IMR-90 (cell line): ENCODE measurements around the gene PALLD. TPM values are rescaled to one million over a fixed set of nuclear protein-coding genes. Genes with fewer than 3 reads are reported as not detected.
A peak's percentile ranks its signal among the peaks of the same experiment; 100 is the strongest.

Source experiments
- ATAC-seq: fragments of 200-7000 bp; cut with Tn5 transposase; 2 replicates; pipeline ENCODE4 v1.9.1; 2020; ENCODE audit warnings: low read depth, mild to moderate bottlenecking, moderate library complexity
- BruUV-seq: library from RNA; stranded (reverse); fragments of 400-500 nt; replicated peaks from 2 replicates; lab custom pipeline; 2021; lab: Mats Ljungman, UMichigan
- CTCF ChIA-PET: fragments of 300-600 bp; formaldehyde crosslinking; extraction: SDS; loops from one replicate; lab custom pipeline; 2021; ENCODE audit warnings: antibody characterized with exemption; lab: Yijun Ruan, JAX
- POLR2A ChIA-PET: fragments of 300-600 bp; sonication (Branson Sonifier 250); formaldehyde crosslinking; loops from one replicate; lab custom pipeline; 2022; ENCODE audit warnings: antibody characterized with exemption; ENCODE audit not compliant: unreplicated experiment; lab: Charles Lee
- DNase-seq: peaks from one replicate; pipeline ENCODE4 v3.0.0; 2013
- H2AFZ ChIP-seq: replicated peaks from 2 replicates; pipeline ENCODE3; 2013; ENCODE audit warnings: low read length, mild to moderate bottlenecking; ENCODE audit not compliant: poor library complexity
- H2AK5ac ChIP-seq: 2 replicates; pipeline ENCODE4 v1.6.1; 2013; ENCODE audit warnings: low read depth, low read length, inconsistent platforms
- H2AK9ac ChIP-seq: replicated peaks from 2 replicates; pipeline ENCODE3; 2013; ENCODE audit warnings: mild to moderate bottlenecking, low read depth, low read length, moderate library complexity; ENCODE audit not compliant: poor library complexity
- H2BK120ac ChIP-seq: 2 replicates; pipeline ENCODE4 v1.6.1; 2013; ENCODE audit warnings: low read depth, low read length, inconsistent platforms
- H2BK15ac ChIP-seq: 3 replicates; pipeline ENCODE4 v1.6.1; 2013; ENCODE audit warnings: low read depth, low read length, inconsistent platforms
- H2BK20ac ChIP-seq: 2 replicates; pipeline ENCODE4 v1.6.1; 2013; ENCODE audit warnings: low read depth, mild to moderate bottlenecking, inconsistent platforms, low read length, moderate library complexity
- H2BK5ac ChIP-seq: 2 replicates; pipeline ENCODE4 v1.6.1; 2013; ENCODE audit warnings: mild to moderate bottlenecking, low read depth, low read length, inconsistent platforms; ENCODE audit not compliant: poor library complexity, severe bottlenecking
- H3K14ac ChIP-seq: replicated peaks from 2 replicates; pipeline ENCODE4 v1.6.1; 2013; ENCODE audit warnings: low read depth, low read length, inconsistent platforms
- H3K18ac ChIP-seq: 2 replicates; pipeline ENCODE4 v1.6.1; 2013; ENCODE audit warnings: low read depth, low read length, control low read depth
- H3K23ac ChIP-seq: 2 replicates; pipeline ENCODE4 v1.6.1; 2013; ENCODE audit warnings: low read depth, low read length, inconsistent platforms
- H3K27ac ChIP-seq: 2 replicates; pipeline ENCODE4 v1.5.1; 2013; ENCODE audit warnings: mild to moderate bottlenecking, control low read depth, low read length; ENCODE audit not compliant: insufficient read depth
- H3K27me3 ChIP-seq: 2 replicates; pipeline ENCODE4 v1.6.1; 2013; ENCODE audit warnings: low read length; ENCODE audit not compliant: control insufficient read depth, insufficient read depth
- H3K36me3 ChIP-seq: 2 replicates; pipeline ENCODE4 v1.6.1; 2013; ENCODE audit warnings: low read length, mixed read lengths; ENCODE audit not compliant: control insufficient read depth, insufficient read depth
- H3K4ac ChIP-seq: 2 replicates; pipeline ENCODE4 v1.6.1; 2013; ENCODE audit warnings: low read depth, low read length, inconsistent platforms
- H3K4me1 ChIP-seq: 2 replicates; pipeline ENCODE4 v1.6.1; 2013; ENCODE audit warnings: low read length, mixed read lengths; ENCODE audit not compliant: control insufficient read depth, insufficient read depth
- H3K4me2 ChIP-seq: 2 replicates; pipeline ENCODE4 v1.6.1; 2013; ENCODE audit warnings: low read depth, mild to moderate bottlenecking, control low read depth, low read length, moderate library complexity
- H3K4me3 ChIP-seq: 2 replicates; pipeline ENCODE4 v1.5.1; 2013; ENCODE audit warnings: low read depth, mild to moderate bottlenecking, control low read depth, low read length, moderate library complexity; ENCODE audit not compliant: insufficient read depth
- H3K56ac ChIP-seq: 2 replicates; pipeline ENCODE4 v1.6.1; 2013; ENCODE audit warnings: low read length, inconsistent platforms; ENCODE audit not compliant: insufficient read depth; ENCODE audit errors: extremely low read depth
- H3K79me1 ChIP-seq, 2 experiments: 2 replicates each; pipeline ENCODE4 v1.6.1; 2013; ENCODE audit warnings: low read length in 2 of 2, inconsistent platforms in 1 of 2, low read depth in 1 of 2
- H3K9ac ChIP-seq: 2 replicates; pipeline ENCODE4 v1.6.1; 2013; ENCODE audit warnings: low read depth, low read length, control low read depth
- H3K9me1 ChIP-seq: 2 replicates; pipeline ENCODE4 v1.6.1; 2013; ENCODE audit warnings: low read length, inconsistent platforms; ENCODE audit not compliant: insufficient read depth
- H3K9me3 ChIP-seq: 2 replicates; pipeline ENCODE4 v1.6.1; 2013; ENCODE audit warnings: low read length; ENCODE audit not compliant: control insufficient read depth, insufficient read depth
- H4K20me1 ChIP-seq: 2 replicates; pipeline ENCODE4 v1.6.1; 2013; ENCODE audit warnings: low read length, inconsistent platforms; ENCODE audit not compliant: insufficient read depth
- H4K5ac ChIP-seq: 2 replicates; pipeline ENCODE4 v1.6.1; 2013; ENCODE audit warnings: mild to moderate bottlenecking, low read depth, low read length, control low read depth
- H4K8ac ChIP-seq, 2 experiments: 2 replicates each; pipeline ENCODE4 v1.6.1; 2013; ENCODE audit warnings: low read depth in 2 of 2, low read length in 2 of 2, control low read depth in 1 of 2, inconsistent platforms in 1 of 2
- H4K91ac ChIP-seq: 2 replicates; pipeline ENCODE4 v1.6.1; 2013; ENCODE audit warnings: low read depth, low read length, inconsistent platforms; ENCODE audit not compliant: insufficient read depth
- CEBPB ChIP-seq: IDR thresholded peaks from 2 replicates; pipeline ENCODE4 v1.6.1; 2012; ENCODE audit warnings: low read depth, low read length, improper control_type of control experiment
- CHD1 ChIP-seq: IDR thresholded peaks from 2 replicates; pipeline ENCODE4 v1.6.1; 2012; ENCODE audit warnings: low read depth, low read length, improper control_type of control experiment
- FOS ChIP-seq: fragments of 150-350 bp; IDR thresholded peaks from 2 replicates; pipeline ENCODE4 v1.6.1; 2016; ENCODE audit warnings: low read depth, low read length
- MAZ ChIP-seq: IDR thresholded peaks from 2 replicates; pipeline ENCODE4 v1.6.1; 2012; ENCODE audit warnings: low read depth, mild to moderate bottlenecking, low read length, improper control_type of control experiment, moderate library complexity, borderline replicate concordance
- POLR2A ChIP-seq: IDR thresholded peaks from 2 replicates; pipeline ENCODE4 v1.6.1; 2012; ENCODE audit warnings: mild to moderate bottlenecking, low read depth, low read length
- RAD21 ChIP-seq: IDR thresholded peaks from 2 replicates; pipeline ENCODE4 v1.6.1; 2012; ENCODE audit warnings: low read length, improper control_type of control experiment
- RCOR1 ChIP-seq: IDR thresholded peaks from 2 replicates; pipeline ENCODE4 v1.6.1; 2012; ENCODE audit warnings: mild to moderate bottlenecking, low read length, improper control_type of control experiment; ENCODE audit not compliant: insufficient replicate concordance
- WGBS, 2 experiments: methylation state at CpG; one replicate each; pipeline versions ENCODE4 v1.1.5 to v1.1.7; 2013; ENCODE audit warnings: missing lambda C conversion rate in 2 of 2; ENCODE audit not compliant: insufficient read length in 1 of 2; ENCODE audit errors: extremely low coverage in 2 of 2; 5-methylcytosine and 5-hydroxymethylcytosine counted together
- dilution Hi-C: fragments of 300-500 bp; cut with HindIII; formaldehyde crosslinking; loops from one replicate; pipeline ENCODE4 v1.14.3; 2018; ENCODE audit warnings: low sequenced_read_pairs; ENCODE audit not compliant: unreplicated experiment
- in situ Hi-C: fragments of 300-500 bp; cut with MboI; formaldehyde crosslinking; loops from 3 replicates; pipeline ENCODE4 v1.14.3; 2019; ENCODE audit warnings: low sequenced_read_pairs, inconsistent platforms, mixed read lengths
- intact Hi-C: fragments of 100-400 bp; cut with micrococcal nuclease; formaldehyde crosslinking; loops from 2 replicates; pipeline ENCODE4 v1.10.0; 2022
- polyA plus RNA-seq, 3 experiments: library from polyadenylated mRNA; depleted of rRNA; stranded (reverse); fragments of >200 nt; gene quantifications; 2 replicates each; pipeline ENCODE4 v1.2.3, GENCODE V29; 2012; ENCODE audit warnings: low replicate concordance in 1 of 3
- total RNA-seq: library from RNA; depleted of rRNA; stranded (reverse); fragments of >200 nt; gene quantifications from 2 replicates; pipeline ENCODE4 v1.2.3, GENCODE V29; 2012
- TF ChIP-seq, protein P1 (sequence below): fragments of 150-350 bp; IDR thresholded peaks from 2 replicates; pipeline ENCODE4 v1.6.1; 2016; ENCODE audit warnings: low read depth, mild to moderate bottlenecking, low read length, moderate library complexity, borderline replicate concordance

PALLD gene
- total and polyA plus RNA-seq, 2 of the 4 experiments (the other 2 are of a cell fraction): 91.0 to 91.9 TPM

DNA sequence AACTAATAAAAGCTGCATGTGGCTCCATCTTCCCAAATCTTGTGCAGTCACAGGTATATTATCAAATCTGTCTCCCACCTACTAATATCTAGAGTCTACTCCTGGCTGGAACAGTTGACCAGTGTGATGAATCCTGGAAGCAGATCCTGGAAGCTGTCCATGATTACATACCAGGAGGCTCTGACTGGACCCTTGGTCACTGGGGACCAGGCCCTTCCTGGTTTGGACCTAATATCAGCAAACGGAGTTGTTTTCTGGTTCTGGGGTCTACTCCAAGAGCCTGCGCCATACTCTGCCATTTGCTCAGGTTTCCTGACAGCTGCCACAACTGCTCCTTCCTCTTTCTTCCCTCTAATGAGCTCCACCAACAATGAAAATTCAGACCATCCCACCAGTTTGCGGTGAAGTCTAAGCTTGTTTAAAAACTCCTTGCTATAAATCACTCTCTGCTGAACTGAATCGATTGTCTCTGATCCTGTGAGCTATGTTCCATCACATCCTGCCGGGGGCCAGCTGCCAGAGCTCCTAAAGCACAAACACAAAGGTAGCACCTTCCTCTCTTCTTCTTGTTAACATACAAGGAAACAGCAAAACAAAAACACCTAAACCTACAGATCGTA is 114.2 kb downstream of the PALLD start (continued):
- TF ChIP-seq, protein P1, sequence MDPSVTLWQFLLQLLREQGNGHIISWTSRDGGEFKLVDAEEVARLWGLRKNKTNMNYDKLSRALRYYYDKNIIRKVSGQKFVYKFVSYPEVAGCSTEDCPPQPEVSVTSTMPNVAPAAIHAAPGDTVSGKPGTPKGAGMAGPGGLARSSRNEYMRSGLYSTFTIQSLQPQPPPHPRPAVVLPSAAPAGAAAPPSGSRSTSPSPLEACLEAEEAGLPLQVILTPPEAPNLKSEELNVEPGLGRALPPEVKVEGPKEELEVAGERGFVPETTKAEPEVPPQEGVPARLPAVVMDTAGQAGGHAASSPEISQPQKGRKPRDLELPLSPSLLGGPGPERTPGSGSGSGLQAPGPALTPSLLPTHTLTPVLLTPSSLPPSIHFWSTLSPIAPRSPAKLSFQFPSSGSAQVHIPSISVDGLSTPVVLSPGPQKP: no peak

DNA sequence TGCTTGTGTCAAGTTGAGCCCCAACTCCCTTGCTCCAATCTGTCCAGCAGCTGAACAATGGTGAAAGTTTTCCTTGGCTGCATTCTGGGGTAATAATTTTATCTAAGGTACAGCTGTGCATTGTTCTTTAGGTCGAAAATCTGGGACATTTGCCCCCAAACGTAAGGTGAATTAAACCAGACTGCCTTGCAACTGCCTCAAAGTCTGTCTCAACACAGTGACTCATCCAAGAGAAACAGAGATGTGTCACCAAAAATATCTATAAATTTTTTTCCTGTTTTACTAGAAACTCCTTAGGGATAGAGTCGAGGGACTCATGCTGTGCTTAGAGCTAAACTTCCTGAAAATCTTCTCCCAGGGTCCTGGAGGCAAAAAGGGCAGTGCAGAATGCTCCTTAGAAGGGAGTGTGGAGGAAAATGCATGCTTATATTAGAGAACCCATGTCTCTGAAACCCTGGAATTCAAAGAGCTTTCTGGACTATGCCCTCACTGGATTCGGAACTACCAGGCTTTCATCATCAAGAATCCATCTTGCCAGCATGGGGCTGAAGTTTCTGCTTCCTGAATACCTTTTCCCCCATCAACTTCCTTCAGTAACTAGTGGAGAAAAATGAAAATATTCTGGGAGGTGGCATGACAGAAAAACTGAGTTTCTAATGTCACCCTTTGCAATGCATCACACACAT is 115.7 kb downstream of the PALLD start:
- DNase-seq: peak; percentile 78
- no peaks in the 10 kb centered on the region for H3K9me3 ChIP-seq
- H4K20me1 ChIP-seq: no peaks in the 10 kb centered on the region
- peak overlapping the region; percentile 73 for H3K14ac ChIP-seq
- H2AK5ac ChIP-seq: peak overlapping the region; percentile 66; the same call in 1 of the 2 replicates
- dilution Hi-C loops: no loop called here
- H2BK20ac ChIP-seq: peak overlapping the region; percentile 90
- in situ Hi-C loops: no loop called here
- peak overlapping the region; percentile 3 for H2AK9ac ChIP-seq
- BruUV-seq: no TSS peak
- ATAC-seq: peak; percentile 76
- H4K5ac ChIP-seq: peak overlapping the region; percentile 46; the same call in 1 of the 2 replicates
- WGBS, 2 experiments: no CpG with 5 or more reads among the region's 4 CpGs
- H3K4ac ChIP-seq: peak overlapping the region; percentile 90
- CTCF ChIA-PET: interaction anchor here (1.7 kb wide), 1 partner anchor 23 kb away, joined by 3 read pairs; no protein-coding TSS in a partner anchor
- no peak overlapping the region for H3K9ac ChIP-seq
- no peak overlapping the region for H3K4me3 ChIP-seq
- peak overlapping the region; percentile 51 for H2BK5ac ChIP-seq
- POLR2A ChIA-PET: no interaction called here
- H3K56ac ChIP-seq: peak overlapping the region; percentile 25; the same call in 1 of the 2 replicates
- H3K4me1 ChIP-seq: peaks cover 29% of the 10 kb centered on the region
- peak overlapping the region in 1 of 2 experiments; percentile 52; a peak in 1 of 4 replicates for H4K8ac ChIP-seq
- H3K79me1 ChIP-seq: no peaks in the 10 kb centered on the region
- peak overlapping the region; percentile 25; the same call in 1 of the 2 replicates for H3K27ac ChIP-seq
- peak overlapping the region; percentile 80 for H2BK120ac ChIP-seq
- TF ChIP-seq FOS: peak; percentile 92
- peak; percentile 6 for TF ChIP-seq RCOR1
- TF ChIP-seq CEBPB: peak; percentile 86
- TF ChIP-seq POLR2A: no peak
- TF ChIP-seq, protein P1: no peak
- TF ChIP-seq RAD21: no peak
- no peak for TF ChIP-seq CHD1
- no peak for TF ChIP-seq MAZ
- intact Hi-C loops: no loop called here
- H3K4me2 ChIP-seq: peak overlapping the region; percentile 67; the same call in 1 of the 2 replicates
- no peaks in the 10 kb centered on the region for H3K36me3 ChIP-seq
- H3K23ac ChIP-seq: peak overlapping the region; percentile 71; the same call in 1 of the 2 replicates
- H4K91ac ChIP-seq: peak overlapping the region; percentile 65
- H3K18ac ChIP-seq: peak overlapping the region; percentile 89
- H2AFZ ChIP-seq: no peak overlapping the region
- no peaks in the 10 kb centered on the region for H3K27me3 ChIP-seq
- H2BK15ac ChIP-seq: peak overlapping the region; percentile 93
- H3K9me1 ChIP-seq: peaks cover 23% of the 10 kb centered on the region
